GM23338 (cell line): ENCODE results near the gene CFAP97. TPM values are rescaled to one million over a fixed set of nuclear protein-coding genes. Genes with fewer than 3 reads are reported as not detected.

Source experiments
- ATAC-seq: fragments of 200-7000 bp; cut with Tn5 transposase; 3 replicates; pipeline ENCODE4 v1.9.1; 2020
- DNase-seq: peaks from one replicate; pipeline ENCODE4 v3.0.0-alpha.2; 2015; ENCODE audit warnings: low spot score
- H2AFZ ChIP-seq: fragments of 200-600 bp; sonication (generic); 2 replicates; pipeline ENCODE4 v1.8.0; 2016; ENCODE audit warnings: antibody characterized with exemption, mild to moderate bottlenecking, moderate library complexity
- H3F3A ChIP-seq: fragments of 200-600 bp; sonication (generic); replicated peaks from 2 replicates; pipeline ENCODE4 v1.8.0; 2017; ENCODE audit warnings: antibody characterized with exemption, mixed run types, low read depth
- H3K27ac ChIP-seq: fragments of 200-600 bp; sonication (generic); 2 replicates; pipeline ENCODE4 v1.6.1; 2016; ENCODE audit warnings: low read depth
- H3K27me3 ChIP-seq: fragments of 200-600 bp; sonication (generic); 2 replicates; pipeline ENCODE4 v1.8.0; 2016; ENCODE audit warnings: mild to moderate bottlenecking, mixed run types, moderate library complexity; ENCODE audit not compliant: insufficient read depth
- H3K36me3 ChIP-seq: fragments of 200-600 bp; sonication (generic); 2 replicates; pipeline ENCODE4 v1.8.0; 2016; ENCODE audit warnings: mild to moderate bottlenecking; ENCODE audit not compliant: insufficient read depth
- H3K4me1 ChIP-seq: fragments of 200-600 bp; sonication (generic); 2 replicates; pipeline ENCODE4 v1.8.0; 2016; ENCODE audit warnings: mild to moderate bottlenecking, moderate library complexity; ENCODE audit not compliant: insufficient read depth
- H3K4me2 ChIP-seq: fragments of 200-600 bp; sonication (generic); 2 replicates; pipeline ENCODE4 v1.7.1; 2017; ENCODE audit warnings: mixed run types
- H3K4me3 ChIP-seq: fragments of 200-600 bp; sonication (generic); 2 replicates; pipeline ENCODE4 v1.6.1; 2016; ENCODE audit warnings: mixed run types
- H3K79me2 ChIP-seq: fragments of 200-600 bp; sonication (generic); replicated peaks from 2 replicates; pipeline ENCODE4 v1.8.0; 2017; ENCODE audit warnings: mild to moderate bottlenecking; ENCODE audit not compliant: insufficient read depth
- H3K9me2 ChIP-seq: fragments of 200-600 bp; sonication (generic); 2 replicates; pipeline ENCODE4 v1.8.0; 2017; ENCODE audit not compliant: insufficient read depth
- H4K20me1 ChIP-seq: fragments of 200-600 bp; sonication (generic); replicated peaks from 2 replicates; pipeline ENCODE4 v1.8.0; 2017; ENCODE audit warnings: mild to moderate bottlenecking; ENCODE audit not compliant: insufficient read depth
- H3K27ac Mint-ChIP-seq: 2 replicates; pipeline ENCODE4 v1.8.0; 2020; ENCODE audit warnings: inconsistent platforms, mild to moderate bottlenecking, moderate library complexity, mixed read lengths
- H3K27me3 Mint-ChIP-seq: 3 replicates; pipeline ENCODE4 v1.8.0; 2022; ENCODE audit warnings: low read depth, mild to moderate bottlenecking, moderate library complexity, mixed read lengths, inconsistent platforms; ENCODE audit not compliant: insufficient read depth, poor library complexity
- H3K36me3 Mint-ChIP-seq: 3 replicates; pipeline ENCODE4 v1.8.0; 2021; ENCODE audit warnings: low read depth, mild to moderate bottlenecking, inconsistent platforms, moderate library complexity, mixed read lengths
- H3K4me1 Mint-ChIP-seq: 3 replicates; pipeline ENCODE4 v1.8.0; 2020; ENCODE audit warnings: mild to moderate bottlenecking, inconsistent platforms, mixed read lengths
- H3K4me3 Mint-ChIP-seq: 3 replicates; pipeline ENCODE4 v1.8.0; 2021; ENCODE audit warnings: moderate library complexity, mild to moderate bottlenecking, inconsistent platforms, mixed read lengths
- H3K9me3 Mint-ChIP-seq: 3 replicates; pipeline ENCODE4 v1.8.0; 2020; ENCODE audit warnings: moderate library complexity, mild to moderate bottlenecking, inconsistent platforms, mixed read lengths
- CREB1 ChIP-seq: fragments of 250-450 bp; sonication (Bioruptor Pico); IDR thresholded peaks from 2 replicates; pipeline ENCODE4 v1.5.0; 2020; ENCODE audit warnings: low read depth, mild to moderate bottlenecking, moderate library complexity
- CTCF ChIP-seq, 2 experiments: fragments of 200-600 bp in 1 of 2; sonication (generic) in 1 of 2; conservative IDR thresholded peaks; 2 replicates each; pipeline versions ENCODE4 v1.5.1 to v1.6.1; 2016 to 2017; ENCODE audit warnings: antibody characterized with exemption in 2 of 2, low read depth in 2 of 2, mild to moderate bottlenecking in 2 of 2, moderate library complexity in 1 of 2
- ETS1 ChIP-seq: IDR thresholded peaks from 2 replicates; pipeline ENCODE4 v1.6.1; 2016; ENCODE audit warnings: antibody characterized with exemption
- EZH2 ChIP-seq: fragments of 200-600 bp; sonication (generic); IDR thresholded peaks from one replicate; pipeline ENCODE4 v1.8.0; 2017; ENCODE audit warnings: antibody characterized with exemption, mild to moderate bottlenecking, low read depth; ENCODE audit not compliant: unreplicated experiment
- EZH2phosphoT487 ChIP-seq: fragments of 200-600 bp; sonication (generic); IDR thresholded peaks from one replicate; pipeline ENCODE4 v1.8.1; 2018; ENCODE audit warnings: antibody characterized with exemption; ENCODE audit not compliant: unreplicated experiment
- JUNB ChIP-seq: IDR thresholded peaks from one replicate; pipeline ENCODE4 v1.6.1; 2016; ENCODE audit warnings: antibody characterized with exemption; ENCODE audit not compliant: unreplicated experiment
- NANOG ChIP-seq: IDR thresholded peaks from 2 replicates; pipeline ENCODE4 v1.6.1; 2016; ENCODE audit warnings: antibody characterized with exemption, borderline replicate concordance
- POLR2AphosphoS5 ChIP-seq: IDR thresholded peaks from 2 replicates; pipeline ENCODE4 v1.6.1; 2016; ENCODE audit warnings: antibody characterized with exemption, low read depth
- ZNF114 ChIP-seq: fragments of 250-450 bp; sonication (Bioruptor Pico); IDR thresholded peaks from 2 replicates; pipeline ENCODE4 v1.5.0; 2020; ENCODE audit warnings: mild to moderate bottlenecking, moderate library complexity
- ZNF331 ChIP-seq: fragments of 250-450 bp; sonication (Bioruptor Pico); IDR thresholded peaks from 2 replicates; pipeline ENCODE4 v1.5.0; 2020; ENCODE audit warnings: low read depth, mild to moderate bottlenecking, moderate library complexity
- ZNF462 ChIP-seq: fragments of 250-450 bp; sonication (Bioruptor Pico); IDR thresholded peaks from 2 replicates; pipeline ENCODE4 v1.5.0; 2020; ENCODE audit warnings: mild to moderate bottlenecking, moderate library complexity
- polyA plus RNA-seq: library from polyadenylated mRNA; unstranded; fragments of >200 nt; fragmentation: Nextera tagmentation; extraction: Ambion mirVana; gene quantifications from 2 replicates; pipeline ENCODE4 v1.2.1, GENCODE V29; 2016
- total RNA-seq: library from RNA; depleted of rRNA; stranded (reverse); fragments of >200 nt; shearing (Covaris generic); gene quantifications from 2 replicates; pipeline ENCODE4 v1.2.3, GENCODE V29; 2014

CFAP97 gene
- total and polyA plus RNA-seq, 2 experiments from 2014 or later: 37.7 to 73.3 TPM

- H3K27me3 Mint-ChIP-seq: peaks cover 15% of the 10 kb centered on the region
- H3K4me1 ChIP-seq: peaks cover 14% of the 10 kb centered on the region
- no peaks in the 10 kb centered on the region for H3K9me2 ChIP-seq
- no peaks in the 10 kb centered on the region; the same call in 1 of the 2 replicates for H3K36me3 ChIP-seq
- ATAC-seq (no peak), DNase-seq (no peak)
- H3K4me3 Mint-ChIP-seq: no peak overlapping the region
- peaks cover 4% of the 10 kb centered on the region; the same call in 1 of the 3 replicates for H3K36me3 Mint-ChIP-seq
- no peak overlapping the region for H3K4me3 ChIP-seq
- H3F3A ChIP-seq: 0 out of 2 replicates have a peak, but pooled peaks cover 2% of the 10 kb centered on the region
- TF ChIP-seq ETS1 (no peak), JUNB (no peak), ZNF114 (CRISPR knock-in tag) (no peak), EZH2phosphoT487 (no peak), CREB1 (CRISPR knock-in tag) (no peak), POLR2AphosphoS5 (no peak), EZH2 (no peak), CTCF (conservative IDR thresholded peaks at IDR 0.05; ENCODE audit: low read depth in 2 of 2) (no peak), NANOG (no peak)
- H3K27ac ChIP-seq: no peak overlapping the region
- no peaks in the 10 kb centered on the region for H4K20me1 ChIP-seq
- H3K27me3 ChIP-seq: peaks cover 14% of the 10 kb centered on the region
- H3K4me1 Mint-ChIP-seq: peaks cover 16% of the 10 kb centered on the region
- H2AFZ ChIP-seq: no peak overlapping the region
- H3K9me3 Mint-ChIP-seq: peaks cover 15% of the 10 kb centered on the region
- H3K27ac Mint-ChIP-seq: no peak overlapping the region
- no peaks in the 10 kb centered on the region for H3K79me2 ChIP-seq
- H3K4me2 ChIP-seq: no peak overlapping the region
Measured at GRCh38 chr4:185122681-185123345, 81.0 kb downstream of the CFAP97 start.

GRCh38 chr4:185120631-185120946, 83.2 kb downstream of the CFAP97 start:
- 0 out of 2 replicates have a peak overlapping the region, but pooled peaks have one; percentile 30 for H3K4me2 ChIP-seq
- H2AFZ ChIP-seq: peak overlapping the region; percentile 54
- H3K4me1 Mint-ChIP-seq: peaks cover 28% of the 10 kb centered on the region
- TF ChIP-seq ZNF331 (no peak), ZNF462 (CRISPR knock-in tag) (peak; percentile 37; the same call in 1 of the 2 replicates)
- peak; percentile 76 for ATAC-seq
- H3K4me3 Mint-ChIP-seq: no peak overlapping the region
- DNase-seq: no peak
- no peaks in the 10 kb centered on the region for H3K27me3 Mint-ChIP-seq
- H3K79me2 ChIP-seq: no peaks in the 10 kb centered on the region
- H3K4me1 ChIP-seq: peaks cover 21% of the 10 kb centered on the region
- no peaks in the 10 kb centered on the region for H4K20me1 ChIP-seq
- no peaks in the 10 kb centered on the region; the same call in 1 of the 2 replicates for H3K36me3 ChIP-seq
- H3K27ac Mint-ChIP-seq: peak overlapping the region; percentile 61; the same call in 1 of the 2 replicates
- no peaks in the 10 kb centered on the region for H3K9me2 ChIP-seq
- peaks cover 5% of the 10 kb centered on the region for H3K9me3 Mint-ChIP-seq
- H3K27me3 ChIP-seq: no peaks in the 10 kb centered on the region
- H3K27ac ChIP-seq: no peak overlapping the region
- no peak overlapping the region for H3K4me3 ChIP-seq
- H3F3A ChIP-seq: no peaks in the 10 kb centered on the region
- H3K36me3 Mint-ChIP-seq: no peaks in the 10 kb centered on the region
